Right lobe of liver (tissue), 4 donors: ENCODE data around the gene YWHAG.

Experiments
- POLR2A ChIP-seq: fragments of 450-650 bp; IDR thresholded peaks from one replicate; pipeline ENCODE4 v1.6.1; 2017; ENCODE audit warnings: antibody characterized with exemption, mild to moderate bottlenecking
- TF ChIP-seq, protein P1 (sequence below), 4 donors: fragments of 200-600 bp in 3 of 4; fragments of 450-650 bp in 1 of 4; IDR thresholded peaks; one replicate each; pipeline versions ENCODE4 v1.5.1 to v1.8.0; 2016 to 2022; ENCODE audit warnings: antibody characterized with exemption in 4 of 4, mild to moderate bottlenecking in 2 of 4
- donor health status: DM: no; HTN: no; CAD: no.
- donor health status: DM: no; HTN: no; CAD: no.
- donor health status: DM: no; HTN: yes; CAD: no.

DNA sequence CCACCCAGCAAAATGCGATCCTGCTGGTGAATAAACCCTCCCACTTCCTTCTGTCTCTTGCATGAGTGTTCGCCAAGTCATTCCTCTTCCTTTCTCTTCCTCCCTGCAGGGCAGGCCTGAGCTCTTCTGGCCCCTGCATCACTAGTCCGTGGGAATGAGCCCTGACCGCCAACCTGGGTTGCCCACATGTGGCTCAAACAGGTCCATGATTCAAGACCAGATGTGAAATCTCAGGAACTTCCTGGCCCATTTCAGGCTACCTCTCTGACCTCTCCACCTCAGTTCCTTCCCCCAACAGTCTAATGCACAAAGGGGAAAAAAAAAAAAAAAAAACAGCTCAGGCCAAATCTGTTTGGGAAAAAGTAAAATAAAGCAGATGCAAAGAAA lies 5.4 kb upstream of the YWHAG start:
- TF ChIP-seq, protein P1, sequence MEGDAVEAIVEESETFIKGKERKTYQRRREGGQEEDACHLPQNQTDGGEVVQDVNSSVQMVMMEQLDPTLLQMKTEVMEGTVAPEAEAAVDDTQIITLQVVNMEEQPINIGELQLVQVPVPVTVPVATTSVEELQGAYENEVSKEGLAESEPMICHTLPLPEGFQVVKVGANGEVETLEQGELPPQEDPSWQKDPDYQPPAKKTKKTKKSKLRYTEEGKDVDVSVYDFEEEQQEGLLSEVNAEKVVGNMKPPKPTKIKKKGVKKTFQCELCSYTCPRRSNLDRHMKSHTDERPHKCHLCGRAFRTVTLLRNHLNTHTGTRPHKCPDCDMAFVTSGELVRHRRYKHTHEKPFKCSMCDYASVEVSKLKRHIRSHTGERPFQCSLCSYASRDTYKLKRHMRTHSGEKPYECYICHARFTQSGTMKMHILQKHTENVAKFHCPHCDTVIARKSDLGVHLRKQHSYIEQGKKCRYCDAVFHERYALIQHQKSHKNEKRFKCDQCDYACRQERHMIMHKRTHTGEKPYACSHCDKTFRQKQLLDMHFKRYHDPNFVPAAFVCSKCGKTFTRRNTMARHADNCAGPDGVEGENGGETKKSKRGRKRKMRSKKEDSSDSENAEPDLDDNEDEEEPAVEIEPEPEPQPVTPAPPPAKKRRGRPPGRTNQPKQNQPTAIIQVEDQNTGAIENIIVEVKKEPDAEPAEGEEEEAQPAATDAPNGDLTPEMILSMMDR (IDR thresholded peaks at IDR 0.05) = no peak
- TF ChIP-seq POLR2A = no peak
